GM23338 (cell line): ENCODE data around the gene GBF1. TPM values are rescaled to one million over a fixed set of nuclear protein-coding genes. Genes with fewer than 3 reads are reported as not detected.

Experiments used
- ATAC-seq: fragments of 200-7000 bp; cut with Tn5 transposase; 3 replicates; pipeline ENCODE4 v1.9.1; 2020
- DNase-seq: peaks from one replicate; pipeline ENCODE4 v3.0.0-alpha.2; 2015; ENCODE audit warnings: low spot score
- H2AFZ ChIP-seq: fragments of 200-600 bp; sonication (generic); 2 replicates; pipeline ENCODE4 v1.8.0; 2016; ENCODE audit warnings: antibody characterized with exemption, mild to moderate bottlenecking, moderate library complexity
- H3F3A ChIP-seq: fragments of 200-600 bp; sonication (generic); replicated peaks from 2 replicates; pipeline ENCODE4 v1.8.0; 2017; ENCODE audit warnings: antibody characterized with exemption, mixed run types, low read depth
- H3K27ac ChIP-seq: fragments of 200-600 bp; sonication (generic); 2 replicates; pipeline ENCODE4 v1.6.1; 2016; ENCODE audit warnings: low read depth
- H3K27me3 ChIP-seq: fragments of 200-600 bp; sonication (generic); 2 replicates; pipeline ENCODE4 v1.8.0; 2016; ENCODE audit warnings: mild to moderate bottlenecking, mixed run types, moderate library complexity; ENCODE audit not compliant: insufficient read depth
- H3K36me3 ChIP-seq: fragments of 200-600 bp; sonication (generic); 2 replicates; pipeline ENCODE4 v1.8.0; 2016; ENCODE audit warnings: mild to moderate bottlenecking; ENCODE audit not compliant: insufficient read depth
- H3K4me1 ChIP-seq: fragments of 200-600 bp; sonication (generic); 2 replicates; pipeline ENCODE4 v1.8.0; 2016; ENCODE audit warnings: mild to moderate bottlenecking, moderate library complexity; ENCODE audit not compliant: insufficient read depth
- H3K4me2 ChIP-seq: fragments of 200-600 bp; sonication (generic); 2 replicates; pipeline ENCODE4 v1.7.1; 2017; ENCODE audit warnings: mixed run types
- H3K4me3 ChIP-seq: fragments of 200-600 bp; sonication (generic); 2 replicates; pipeline ENCODE4 v1.6.1; 2016; ENCODE audit warnings: mixed run types
- H3K79me2 ChIP-seq: fragments of 200-600 bp; sonication (generic); replicated peaks from 2 replicates; pipeline ENCODE4 v1.8.0; 2017; ENCODE audit warnings: mild to moderate bottlenecking; ENCODE audit not compliant: insufficient read depth
- H3K9me2 ChIP-seq: fragments of 200-600 bp; sonication (generic); 2 replicates; pipeline ENCODE4 v1.8.0; 2017; ENCODE audit not compliant: insufficient read depth
- H4K20me1 ChIP-seq: fragments of 200-600 bp; sonication (generic); replicated peaks from 2 replicates; pipeline ENCODE4 v1.8.0; 2017; ENCODE audit warnings: mild to moderate bottlenecking; ENCODE audit not compliant: insufficient read depth
- H3K27ac Mint-ChIP-seq: 2 replicates; pipeline ENCODE4 v1.8.0; 2020; ENCODE audit warnings: inconsistent platforms, mild to moderate bottlenecking, moderate library complexity, mixed read lengths
- H3K27me3 Mint-ChIP-seq: 3 replicates; pipeline ENCODE4 v1.8.0; 2022; ENCODE audit warnings: low read depth, mild to moderate bottlenecking, moderate library complexity, mixed read lengths, inconsistent platforms; ENCODE audit not compliant: insufficient read depth, poor library complexity
- H3K36me3 Mint-ChIP-seq: 3 replicates; pipeline ENCODE4 v1.8.0; 2021; ENCODE audit warnings: low read depth, mild to moderate bottlenecking, inconsistent platforms, moderate library complexity, mixed read lengths
- H3K4me1 Mint-ChIP-seq: 3 replicates; pipeline ENCODE4 v1.8.0; 2020; ENCODE audit warnings: mild to moderate bottlenecking, inconsistent platforms, mixed read lengths
- H3K4me3 Mint-ChIP-seq: 3 replicates; pipeline ENCODE4 v1.8.0; 2021; ENCODE audit warnings: moderate library complexity, mild to moderate bottlenecking, inconsistent platforms, mixed read lengths
- H3K9me3 Mint-ChIP-seq: 3 replicates; pipeline ENCODE4 v1.8.0; 2020; ENCODE audit warnings: moderate library complexity, mild to moderate bottlenecking, inconsistent platforms, mixed read lengths
- EZH2 ChIP-seq: fragments of 200-600 bp; sonication (generic); IDR thresholded peaks from one replicate; pipeline ENCODE4 v1.8.0; 2017; ENCODE audit warnings: antibody characterized with exemption, mild to moderate bottlenecking, low read depth; ENCODE audit not compliant: unreplicated experiment
- JUNB ChIP-seq: IDR thresholded peaks from one replicate; pipeline ENCODE4 v1.6.1; 2016; ENCODE audit warnings: antibody characterized with exemption; ENCODE audit not compliant: unreplicated experiment
- NANOG ChIP-seq: IDR thresholded peaks from 2 replicates; pipeline ENCODE4 v1.6.1; 2016; ENCODE audit warnings: antibody characterized with exemption, borderline replicate concordance
- POLR2AphosphoS5 ChIP-seq: IDR thresholded peaks from 2 replicates; pipeline ENCODE4 v1.6.1; 2016; ENCODE audit warnings: antibody characterized with exemption, low read depth
- STAT1 ChIP-seq: IDR thresholded peaks from one replicate; pipeline ENCODE4 v1.6.1; 2016; ENCODE audit warnings: antibody characterized with exemption; ENCODE audit not compliant: unreplicated experiment
- ZNF114 ChIP-seq: fragments of 250-450 bp; sonication (Bioruptor Pico); IDR thresholded peaks from 2 replicates; pipeline ENCODE4 v1.5.0; 2020; ENCODE audit warnings: mild to moderate bottlenecking, moderate library complexity
- polyA plus RNA-seq: library from polyadenylated mRNA; unstranded; fragments of >200 nt; fragmentation: Nextera tagmentation; extraction: Ambion mirVana; gene quantifications from 2 replicates; pipeline ENCODE4 v1.2.1, GENCODE V29; 2016
- total RNA-seq: library from RNA; depleted of rRNA; stranded (reverse); fragments of >200 nt; shearing (Covaris generic); gene quantifications from 2 replicates; pipeline ENCODE4 v1.2.3, GENCODE V29; 2014
- TF ChIP-seq, protein P1 (sequence below): IDR thresholded peaks from one replicate; pipeline ENCODE4 v1.6.1; 2018; ENCODE audit warnings: antibody characterized with exemption; ENCODE audit not compliant: unreplicated experiment
- TF ChIP-seq, protein P2 (sequence below): fragments of 250-450 bp; sonication (Bioruptor Pico); IDR thresholded peaks from 2 replicates; pipeline ENCODE4 v1.5.0; 2020; ENCODE audit warnings: mild to moderate bottlenecking, moderate library complexity
- TF ChIP-seq, protein P3 (sequence below): IDR thresholded peaks from 2 replicates; pipeline ENCODE4 v1.6.1; 2016; ENCODE audit warnings: antibody characterized with exemption

Gene GBF1
- total and polyA plus RNA-seq, 2 experiments from 2014 or later: 6.5 to 27.2 TPM

DNA sequence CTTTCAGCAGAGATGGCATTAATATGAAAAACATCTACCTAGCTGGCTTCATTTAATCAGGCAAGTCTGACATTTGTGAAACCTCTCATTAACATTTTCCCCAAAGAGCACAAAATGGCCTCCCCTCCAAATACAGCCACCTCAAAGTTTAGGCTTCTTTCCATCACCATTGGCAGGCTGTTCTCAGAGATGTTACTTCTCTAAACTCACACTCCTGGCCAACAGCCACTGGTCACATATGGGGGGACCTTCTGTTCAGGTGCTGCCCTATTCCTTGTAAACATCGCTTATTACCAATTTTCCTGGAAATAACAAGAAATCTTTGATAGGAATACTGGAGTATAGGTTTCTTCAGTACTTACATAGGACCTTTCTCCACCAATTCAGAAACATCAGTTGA lies 69.5 kb downstream of the GBF1 start:
- TF ChIP-seq POLR2AphosphoS5: no peak
- no peak for TF ChIP-seq STAT1
- TF ChIP-seq ZNF114 (CRISPR knock-in tag): no peak
- TF ChIP-seq, protein P1, sequence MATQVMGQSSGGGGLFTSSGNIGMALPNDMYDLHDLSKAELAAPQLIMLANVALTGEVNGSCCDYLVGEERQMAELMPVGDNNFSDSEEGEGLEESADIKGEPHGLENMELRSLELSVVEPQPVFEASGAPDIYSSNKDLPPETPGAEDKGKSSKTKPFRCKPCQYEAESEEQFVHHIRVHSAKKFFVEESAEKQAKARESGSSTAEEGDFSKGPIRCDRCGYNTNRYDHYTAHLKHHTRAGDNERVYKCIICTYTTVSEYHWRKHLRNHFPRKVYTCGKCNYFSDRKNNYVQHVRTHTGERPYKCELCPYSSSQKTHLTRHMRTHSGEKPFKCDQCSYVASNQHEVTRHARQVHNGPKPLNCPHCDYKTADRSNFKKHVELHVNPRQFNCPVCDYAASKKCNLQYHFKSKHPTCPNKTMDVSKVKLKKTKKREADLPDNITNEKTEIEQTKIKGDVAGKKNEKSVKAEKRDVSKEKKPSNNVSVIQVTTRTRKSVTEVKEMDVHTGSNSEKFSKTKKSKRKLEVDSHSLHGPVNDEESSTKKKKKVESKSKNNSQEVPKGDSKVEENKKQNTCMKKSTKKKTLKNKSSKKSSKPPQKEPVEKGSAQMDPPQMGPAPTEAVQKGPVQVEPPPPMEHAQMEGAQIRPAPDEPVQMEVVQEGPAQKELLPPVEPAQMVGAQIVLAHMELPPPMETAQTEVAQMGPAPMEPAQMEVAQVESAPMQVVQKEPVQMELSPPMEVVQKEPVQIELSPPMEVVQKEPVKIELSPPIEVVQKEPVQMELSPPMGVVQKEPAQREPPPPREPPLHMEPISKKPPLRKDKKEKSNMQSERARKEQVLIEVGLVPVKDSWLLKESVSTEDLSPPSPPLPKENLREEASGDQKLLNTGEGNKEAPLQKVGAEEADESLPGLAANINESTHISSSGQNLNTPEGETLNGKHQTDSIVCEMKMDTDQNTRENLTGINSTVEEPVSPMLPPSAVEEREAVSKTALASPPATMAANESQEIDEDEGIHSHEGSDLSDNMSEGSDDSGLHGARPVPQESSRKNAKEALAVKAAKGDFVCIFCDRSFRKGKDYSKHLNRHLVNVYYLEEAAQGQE: no peak
- TF ChIP-seq EZH2: no peak
- TF ChIP-seq, protein P2, sequence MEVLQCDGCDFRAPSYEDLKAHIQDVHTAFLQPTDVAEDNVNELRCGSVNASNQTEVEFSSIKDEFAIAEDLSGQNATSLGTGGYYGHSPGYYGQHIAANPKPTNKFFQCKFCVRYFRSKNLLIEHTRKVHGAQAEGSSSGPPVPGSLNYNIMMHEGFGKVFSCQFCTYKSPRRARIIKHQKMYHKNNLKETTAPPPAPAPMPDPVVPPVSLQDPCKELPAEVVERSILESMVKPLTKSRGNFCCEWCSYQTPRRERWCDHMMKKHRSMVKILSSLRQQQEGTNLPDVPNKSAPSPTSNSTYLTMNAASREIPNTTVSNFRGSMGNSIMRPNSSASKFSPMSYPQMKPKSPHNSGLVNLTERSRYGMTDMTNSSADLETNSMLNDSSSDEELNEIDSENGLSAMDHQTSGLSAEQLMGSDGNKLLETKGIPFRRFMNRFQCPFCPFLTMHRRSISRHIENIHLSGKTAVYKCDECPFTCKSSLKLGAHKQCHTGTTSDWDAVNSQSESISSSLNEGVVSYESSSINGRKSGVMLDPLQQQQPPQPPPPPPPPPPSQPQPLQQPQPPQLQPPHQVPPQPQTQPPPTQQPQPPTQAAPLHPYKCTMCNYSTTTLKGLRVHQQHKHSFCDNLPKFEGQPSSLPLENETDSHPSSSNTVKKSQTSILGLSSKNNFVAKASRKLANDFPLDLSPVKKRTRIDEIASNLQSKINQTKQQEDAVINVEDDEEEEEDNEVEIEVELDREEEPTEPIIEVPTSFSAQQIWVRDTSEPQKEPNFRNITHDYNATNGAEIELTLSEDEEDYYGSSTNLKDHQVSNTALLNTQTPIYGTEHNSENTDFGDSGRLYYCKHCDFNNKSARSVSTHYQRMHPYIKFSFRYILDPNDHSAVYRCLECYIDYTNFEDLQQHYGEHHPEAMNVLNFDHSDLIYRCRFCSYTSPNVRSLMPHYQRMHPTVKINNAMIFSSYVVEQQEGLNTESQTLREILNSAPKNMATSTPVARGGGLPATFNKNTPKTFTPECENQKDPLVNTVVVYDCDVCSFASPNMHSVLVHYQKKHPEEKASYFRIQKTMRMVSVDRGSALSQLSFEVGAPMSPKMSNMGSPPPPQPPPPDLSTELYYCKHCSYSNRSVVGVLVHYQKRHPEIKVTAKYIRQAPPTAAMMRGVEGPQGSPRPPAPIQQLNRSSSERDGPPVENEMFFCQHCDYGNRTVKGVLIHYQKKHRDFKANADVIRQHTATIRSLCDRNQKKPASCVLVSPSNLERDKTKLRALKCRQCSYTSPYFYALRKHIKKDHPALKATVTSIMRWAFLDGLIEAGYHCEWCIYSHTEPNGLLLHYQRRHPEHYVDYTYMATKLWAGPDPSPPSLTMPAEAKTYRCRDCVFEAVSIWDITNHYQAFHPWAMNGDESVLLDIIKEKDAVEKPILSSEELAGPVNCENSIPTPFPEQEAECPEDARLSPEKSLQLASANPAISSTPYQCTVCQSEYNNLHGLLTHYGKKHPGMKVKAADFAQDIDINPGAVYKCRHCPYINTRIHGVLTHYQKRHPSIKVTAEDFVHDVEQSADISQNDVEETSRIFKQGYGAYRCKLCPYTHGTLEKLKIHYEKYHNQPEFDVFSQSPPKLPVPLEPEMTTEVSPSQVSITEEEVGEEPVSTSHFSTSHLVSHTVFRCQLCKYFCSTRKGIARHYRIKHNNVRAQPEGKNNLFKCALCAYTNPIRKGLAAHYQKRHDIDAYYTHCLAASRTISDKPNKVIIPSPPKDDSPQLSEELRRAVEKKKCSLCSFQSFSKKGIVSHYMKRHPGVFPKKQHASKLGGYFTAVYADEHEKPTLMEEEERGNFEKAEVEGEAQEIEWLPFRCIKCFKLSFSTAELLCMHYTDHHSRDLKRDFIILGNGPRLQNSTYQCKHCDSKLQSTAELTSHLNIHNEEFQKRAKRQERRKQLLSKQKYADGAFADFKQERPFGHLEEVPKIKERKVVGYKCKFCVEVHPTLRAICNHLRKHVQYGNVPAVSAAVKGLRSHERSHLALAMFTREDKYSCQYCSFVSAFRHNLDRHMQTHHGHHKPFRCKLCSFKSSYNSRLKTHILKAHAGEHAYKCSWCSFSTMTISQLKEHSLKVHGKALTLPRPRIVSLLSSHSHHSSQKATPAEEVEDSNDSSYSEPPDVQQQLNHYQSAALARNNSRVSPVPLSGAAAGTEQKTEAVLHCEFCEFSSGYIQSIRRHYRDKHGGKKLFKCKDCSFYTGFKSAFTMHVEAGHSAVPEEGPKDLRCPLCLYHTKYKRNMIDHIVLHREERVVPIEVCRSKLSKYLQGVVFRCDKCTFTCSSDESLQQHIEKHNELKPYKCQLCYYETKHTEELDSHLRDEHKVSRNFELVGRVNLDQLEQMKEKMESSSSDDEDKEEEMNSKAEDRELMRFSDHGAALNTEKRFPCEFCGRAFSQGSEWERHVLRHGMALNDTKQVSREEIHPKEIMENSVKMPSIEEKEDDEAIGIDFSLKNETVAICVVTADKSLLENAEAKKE (CRISPR knock-in tag): no peak
- TF ChIP-seq JUNB: no peak
- TF ChIP-seq NANOG: no peak
- TF ChIP-seq, protein P3, sequence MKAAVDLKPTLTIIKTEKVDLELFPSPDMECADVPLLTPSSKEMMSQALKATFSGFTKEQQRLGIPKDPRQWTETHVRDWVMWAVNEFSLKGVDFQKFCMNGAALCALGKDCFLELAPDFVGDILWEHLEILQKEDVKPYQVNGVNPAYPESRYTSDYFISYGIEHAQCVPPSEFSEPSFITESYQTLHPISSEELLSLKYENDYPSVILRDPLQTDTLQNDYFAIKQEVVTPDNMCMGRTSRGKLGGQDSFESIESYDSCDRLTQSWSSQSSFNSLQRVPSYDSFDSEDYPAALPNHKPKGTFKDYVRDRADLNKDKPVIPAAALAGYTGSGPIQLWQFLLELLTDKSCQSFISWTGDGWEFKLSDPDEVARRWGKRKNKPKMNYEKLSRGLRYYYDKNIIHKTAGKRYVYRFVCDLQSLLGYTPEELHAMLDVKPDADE: no peak
- Histone ChIP-seq H3K4me3 (no peak overlapping the region), H3K9me2 (no peaks in the 10 kb centered on the region), H3F3A (no peaks in the 10 kb centered on the region), H3K27ac (no peak overlapping the region), H2AFZ (no peak overlapping the region), H4K20me1 (peaks cover 26% of the 10 kb centered on the region), H3K4me2 (no peak overlapping the region), H3K4me1 (0 out of 2 replicates have a peak, but pooled peaks cover 4% of the 10 kb centered on the region), H3K79me2 (no peaks in the 10 kb centered on the region), H3K27me3 (no peaks in the 10 kb centered on the region), H3K36me3 (no peaks in the 10 kb centered on the region)
- no peak overlapping the region for H3K27ac Mint-ChIP-seq
- DNase-seq (no peak), ATAC-seq (no peak)
- no peak overlapping the region for H3K4me3 Mint-ChIP-seq
- no peaks in the 10 kb centered on the region for H3K36me3 Mint-ChIP-seq
- peaks cover 16% of the 10 kb centered on the region; the same call in 2 of the 3 replicates for H3K4me1 Mint-ChIP-seq
- H3K27me3 Mint-ChIP-seq: no peaks in the 10 kb centered on the region
- H3K9me3 Mint-ChIP-seq: no peaks in the 10 kb centered on the region
